Stimulated activated CD4-positive, alpha-beta T cell treated with anti-CD3 and anti-CD28 coated beads, TNF-alpha, amount 100 ng/mL, for 48 hours (primary cell): Measurements from ENCODE around the gene NUFIP2.
"Not testable (repeated sequence)": the region's sequence is repeated elsewhere in the genome, so short reads cannot be mapped to it uniquely, and the experiment has no call there.

Experiments
- DNase-seq, 3 donors: peaks; one replicate each; pipeline ENCODE4 v3.0.0-alpha.2; 2020; ENCODE audit warnings: low read depth in 3 of 3

NUFIP2 gene

GRCh38 chr17:29293890-29294579 is at the start of gene NUFIP2:
Gene NUFIP2 (minus strand): TSS chr17:29294148. CDS start chr17:29294059, 89 bp downstream.
- peak; percentile 97 to 98 (median 97) for DNase-seq

GRCh38 chr17:29342158-29342765 is 48.3 kb upstream of the NUFIP2 start:
- DNase-seq: no peak

GRCh38 chr17:29341726-29342125 is 47.8 kb upstream of the NUFIP2 start:
- DNase-seq: no peak

- DNase-seq: not testable (repeated sequence)
These were observed 45.1 kb upstream of the NUFIP2 start for GRCh38 chr17:29339016-29339415.

- DNase-seq: no peak
These were observed 37.7 kb upstream of the NUFIP2 start for GRCh38 chr17:29331708-29332085.

- no peak for DNase-seq
These were observed 37.2 kb upstream of the NUFIP2 start for GRCh38 chr17:29331075-29331707.

GRCh38 chr17:29327412-29327811 is 33.5 kb upstream of the NUFIP2 start:
- no peak for DNase-seq

- DNase-seq: no peak
These were observed 32.3 kb upstream of the NUFIP2 start for GRCh38 chr17:29326023-29326813.

- no peak for DNase-seq
These were observed 28.4 kb upstream of the NUFIP2 start for GRCh38 chr17:29322363-29322762.

GRCh38 chr17:29303386-29303785 is 9.4 kb upstream of the NUFIP2 start:
- DNase-seq: no peak

GRCh38 chr17:29299031-29299430 is 5.1 kb upstream of the NUFIP2 start:
- DNase-seq: no peak

GRCh38 chr17:29295420-29295819 is 1.5 kb upstream of the NUFIP2 start:
- DNase-seq: no peak

- DNase-seq: no peak
These were observed 592 bp upstream of the NUFIP2 start for GRCh38 chr17:29294580-29294900.

GRCh38 chr17:29292992-29293889 is 707 bp downstream of the NUFIP2 start:
- DNase-seq: peak; percentile 28 to 60 (median 41)

GRCh38 chr17:29292071-29292991 is 1.6 kb downstream of the NUFIP2 start:
- DNase-seq: peak; percentile 11 to 28 (median 23)

GRCh38 chr17:29291163-29291752 is 2.7 kb downstream of the NUFIP2 start:
- DNase-seq: no peak

GRCh38 chr17:29289852-29290251 is 4.1 kb downstream of the NUFIP2 start:
- no peak for DNase-seq

GRCh38 chr17:29283961-29284360 is 10.0 kb downstream of the NUFIP2 start:
- no peak for DNase-seq

- no peak for DNase-seq
These were observed 10.5 kb downstream of the NUFIP2 start for GRCh38 chr17:29283496-29283895.
